H1 (cell line): ENCODE results near the gene CSNK1G2. TPM values are rescaled to one million over a fixed set of nuclear protein-coding genes. Genes with fewer than 3 reads are reported as not detected.

Experiments used
- CTCF ChIA-PET: fragments of 300-600 bp; sonication (Branson Sonifier 250); formaldehyde crosslinking; loops from one replicate; lab custom pipeline; 2021; ENCODE audit not compliant: partially characterized antibody; lab: Charles Lee
- POLR2A ChIA-PET: fragments of 300-600 bp; sonication (Branson Sonifier 250); formaldehyde crosslinking; loops from one replicate; lab custom pipeline; 2021; ENCODE audit warnings: inconsistent platforms; ENCODE audit not compliant: partially characterized antibody; lab: Charles Lee
- DNase-seq, 2 experiments: peaks; one replicate each; pipeline versions ENCODE4 v3.0.0 to v3.0.0-alpha.2; 2010 to 2022; ENCODE audit warnings: low spot score in 2 of 2, low read depth in 1 of 2, mixed read lengths in 1 of 2
- FAIRE-seq: peaks from 2 replicates; lab custom pipeline; 2011; peaks lifted over from hg19 to GRCh38; lab: Jason Lieb, UNC
- H2AFZ ChIP-seq: 2 replicates; pipeline ENCODE4 v1.8.1; 2012; ENCODE audit warnings: low read length, inconsistent platforms
- H2AK5ac ChIP-seq: 2 replicates; pipeline ENCODE4 v1.6.1; 2013; ENCODE audit warnings: low read depth, low read length
- H2BK120ac ChIP-seq: replicated peaks from 2 replicates; pipeline ENCODE3; 2013; ENCODE audit warnings: low read depth, low read length, inconsistent platforms
- H2BK12ac ChIP-seq: 2 replicates; pipeline ENCODE4 v1.6.1; 2013; ENCODE audit warnings: low read depth, low read length
- H2BK15ac ChIP-seq: 2 replicates; pipeline ENCODE4 v1.6.1; 2013; ENCODE audit warnings: low read length
- H2BK20ac ChIP-seq: 2 replicates; pipeline ENCODE4 v1.6.1; 2013; ENCODE audit warnings: low read length
- H2BK5ac ChIP-seq: 2 replicates; pipeline ENCODE4 v1.6.1; 2013; ENCODE audit warnings: low read depth, low read length
- H3K14ac ChIP-seq: 2 replicates; pipeline ENCODE4 v1.6.1; 2013; ENCODE audit warnings: inconsistent platforms; ENCODE audit not compliant: insufficient read length
- H3K18ac ChIP-seq: 2 replicates; pipeline ENCODE4 v1.6.1; 2013; ENCODE audit warnings: low read length; ENCODE audit errors: extremely low read depth
- H3K23ac ChIP-seq: 2 replicates; pipeline ENCODE4 v1.6.1; 2013; ENCODE audit warnings: inconsistent platforms; ENCODE audit not compliant: insufficient read length
- H3K23me2 ChIP-seq: 2 replicates; pipeline ENCODE4 v1.6.1; 2013; ENCODE audit warnings: low read depth, low read length
- H3K27ac ChIP-seq: 2 replicates; pipeline ENCODE4 v1.6.1; 2011; ENCODE audit warnings: low read depth, low read length, inconsistent platforms
- H3K27me3 ChIP-seq, 4 experiments: replicated peaks in 1 of 4; 1 replicate in 1 of 4; 2 replicates in 3 of 4; pipeline versions ENCODE4 v1.6.1 to v1.8.1; 2011 to 2013; ENCODE audit warnings: low read length in 3 of 4, mild to moderate bottlenecking in 3 of 4, inconsistent platforms in 2 of 4, mixed read lengths in 2 of 4, moderate library complexity in 1 of 4; ENCODE audit not compliant: control insufficient read depth in 3 of 4, insufficient read depth in 3 of 4; ENCODE audit errors: extremely low read depth in 1 of 4
- H3K36me3 ChIP-seq, 4 experiments: 2 replicates each; pipeline versions ENCODE4 v1.6.1 to v1.8.1; 2011 to 2013; ENCODE audit warnings: mild to moderate bottlenecking in 4 of 4, low read length in 3 of 4, moderate library complexity in 2 of 4, control low read depth in 1 of 4, inconsistent platforms in 1 of 4; ENCODE audit not compliant: insufficient read depth in 4 of 4, control insufficient read depth in 2 of 4
- H3K4ac ChIP-seq: replicated peaks from 2 replicates; pipeline ENCODE3; 2013; ENCODE audit warnings: low read length, low read depth, mixed read lengths, inconsistent platforms; ENCODE audit not compliant: insufficient read length
- H3K4me1 ChIP-seq, 4 experiments: replicated peaks in 1 of 4; 1 replicate in 1 of 4; 2 replicates in 3 of 4; pipeline versions ENCODE4 v1.6.1 to v1.8.1; 2011 to 2013; ENCODE audit warnings: low read length in 3 of 4, inconsistent platforms in 2 of 4, mixed read lengths in 1 of 4; ENCODE audit not compliant: insufficient read depth in 4 of 4, control insufficient read depth in 3 of 4
- H3K4me2 ChIP-seq, 2 experiments: 2 replicates each; pipeline versions ENCODE4 v1.6.1 to v1.8.1; 2011 to 2013; ENCODE audit warnings: low read depth in 2 of 2, low read length in 2 of 2, control low read depth in 1 of 2, inconsistent platforms in 1 of 2, mild to moderate bottlenecking in 1 of 2; ENCODE audit not compliant: insufficient read depth in 1 of 2
- H3K4me3 ChIP-seq, 4 experiments: fragments of 200-600, 300-600 bp in 1 of 4; sonication (generic), shearing (Covaris generic), sonication (Bioruptor Twin) in 1 of 4; 2 replicates each; pipeline versions ENCODE4 v1.5.1 to v1.8.1; 2011 to 2016; ENCODE audit warnings: low read length in 4 of 4, low read depth in 3 of 4, control low read depth in 2 of 4, inconsistent platforms in 2 of 4, mild to moderate bottlenecking in 2 of 4, mixed read lengths in 1 of 4, moderate library complexity in 1 of 4; ENCODE audit not compliant: insufficient read depth in 2 of 4; ENCODE audit errors: extremely low read depth in 1 of 4
- H3K56ac ChIP-seq: replicated peaks from 2 replicates; pipeline ENCODE3; 2013; ENCODE audit warnings: low read depth, mild to moderate bottlenecking, mixed read lengths, low read length, inconsistent platforms; ENCODE audit not compliant: insufficient read length
- H3K79me1 ChIP-seq: 2 replicates; pipeline ENCODE4 v1.6.1; 2013; ENCODE audit warnings: low read depth, low read length, control low read depth
- H3K79me2 ChIP-seq, 2 experiments: 2 replicates each; pipeline versions ENCODE4 v1.6.1 to v1.8.1; 2012 to 2013; ENCODE audit warnings: low read length in 2 of 2, mild to moderate bottlenecking in 2 of 2, inconsistent platforms in 1 of 2; ENCODE audit not compliant: insufficient read depth in 2 of 2, control insufficient read depth in 1 of 2
- H3K9ac ChIP-seq, 4 experiments: replicated peaks in 1 of 4; 1 replicate in 1 of 4; 2 replicates in 3 of 4; pipeline versions ENCODE4 v1.6.1 to v1.8.1; 2011 to 2013; ENCODE audit warnings: low read depth in 3 of 4, low read length in 3 of 4, control low read depth in 2 of 4, mild to moderate bottlenecking in 2 of 4, moderate library complexity in 2 of 4, inconsistent platforms in 1 of 4; ENCODE audit errors: extremely low read depth in 1 of 4
- H3K9me3 ChIP-seq, 2 experiments: 2 replicates each; pipeline versions ENCODE4 v1.6.1 to v1.8.1; 2012 to 2013; ENCODE audit warnings: mild to moderate bottlenecking in 2 of 2, moderate library complexity in 2 of 2, control low read depth in 1 of 2, inconsistent platforms in 1 of 2, low read depth in 1 of 2, low read length in 1 of 2, mixed read lengths in 1 of 2; ENCODE audit not compliant: insufficient read depth in 2 of 2
- H4K20me1 ChIP-seq, 2 experiments: replicated peaks in 1 of 2; 2 replicates each; pipeline versions ENCODE3 to v1.8.1; 2011 to 2013; ENCODE audit warnings: inconsistent platforms in 2 of 2, low read length in 2 of 2, mild to moderate bottlenecking in 1 of 2; ENCODE audit not compliant: insufficient read depth in 2 of 2, control insufficient read depth in 1 of 2
- H4K5ac ChIP-seq: 2 replicates; pipeline ENCODE4 v1.6.1; 2013; ENCODE audit warnings: low read length, low read depth, mixed read lengths, inconsistent platforms; ENCODE audit not compliant: insufficient read length
- H4K8ac ChIP-seq: 2 replicates; pipeline ENCODE4 v1.8.0; 2013; ENCODE audit warnings: mild to moderate bottlenecking, moderate library complexity, low read length, inconsistent platforms; ENCODE audit not compliant: insufficient read depth; ENCODE audit errors: extremely low read depth
- H4K91ac ChIP-seq: replicated peaks from 2 replicates; pipeline ENCODE3; 2013; ENCODE audit warnings: low read length, mixed read lengths, inconsistent platforms; ENCODE audit not compliant: insufficient read length
- ATF2 ChIP-seq: IDR thresholded peaks from 2 replicates; pipeline ENCODE4 v1.6.1; 2012; ENCODE audit warnings: low read length, inconsistent platforms
- ATF3 ChIP-seq: IDR thresholded peaks from 2 replicates; pipeline ENCODE4 v1.6.1; 2011; ENCODE audit warnings: low read depth, mild to moderate bottlenecking, low read length; ENCODE audit not compliant: insufficient read depth
- BACH1 ChIP-seq: IDR thresholded peaks from 2 replicates; pipeline ENCODE4 v1.6.1; 2012; ENCODE audit warnings: low read length, improper control_type of control experiment
- E2F6 ChIP-seq: IDR thresholded peaks from 2 replicates; pipeline ENCODE4 v1.6.1; 2012; ENCODE audit warnings: inconsistent platforms
- EGR1 ChIP-seq: IDR thresholded peaks from 2 replicates; pipeline ENCODE4 v1.6.1; 2011; ENCODE audit warnings: low read depth, low read length, borderline replicate concordance
- KDM1A ChIP-seq: fragments of 200-600, 300-600 bp; sonication (generic); IDR thresholded peaks from 2 replicates; pipeline ENCODE4 v1.7.1; 2016; ENCODE audit warnings: mild to moderate bottlenecking, low read length, borderline replicate concordance
- POLR2A ChIP-seq, 2 experiments: IDR thresholded peaks; 1 replicate in 1 of 2; 2 replicates in 1 of 2; pipeline ENCODE4 v1.6.1; 2011; ENCODE audit warnings: low read depth in 2 of 2, low read length in 2 of 2, mild to moderate bottlenecking in 2 of 2; ENCODE audit errors: control extremely low read depth in 1 of 2
- SIRT6 ChIP-seq: IDR thresholded peaks from one replicate; pipeline ENCODE4 v1.7.1; 2012; ENCODE audit warnings: low read length, inconsistent platforms
- SIX5 ChIP-seq: IDR thresholded peaks from 2 replicates; pipeline ENCODE4 v1.6.1; 2011; ENCODE audit warnings: mild to moderate bottlenecking, low read depth, low read length
- TAF1 ChIP-seq: IDR thresholded peaks from 2 replicates; pipeline ENCODE4 v1.6.1; 2011; ENCODE audit warnings: mild to moderate bottlenecking, low read depth, low read length
- TAF7 ChIP-seq: optimal IDR thresholded peaks from 2 replicates; pipeline ENCODE3; 2011; ENCODE audit warnings: low read depth, mild to moderate bottlenecking, inconsistent platforms, low read length, moderate library complexity, borderline replicate concordance
- TEAD4 ChIP-seq: IDR thresholded peaks from 2 replicates; pipeline ENCODE4 v1.6.1; 2012; ENCODE audit warnings: low read depth, low read length, inconsistent platforms, mixed read lengths
- WGBS, 2 experiments: shearing (Covaris generic) in 1 of 2; methylation state at CpG; one replicate each; pipeline versions ENCODE4 v1.1.6 to v1.1.7; 2013 to 2015; ENCODE audit warnings: low lambda C conversion rate in 2 of 2, mixed read lengths in 2 of 2, inconsistent platforms in 1 of 2, low coverage in 1 of 2, missing lambda C conversion rate in 1 of 2; ENCODE audit not compliant: insufficient replicate concordance in 2 of 2, insufficient coverage in 1 of 2, insufficient read length in 1 of 2; ENCODE audit errors: extremely low coverage in 1 of 2, missing lambda C conversion rate in 1 of 2; 5-methylcytosine and 5-hydroxymethylcytosine counted together
- polyA plus RNA-seq, 7 experiments: library from polyadenylated mRNA; depleted of rRNA in 3 of 7; stranded (reverse) in 5 of 7; unstranded in 2 of 7; fragments of >200 nt in 5 of 7; fragments of 200-250 nt in 2 of 7; gene quantifications; 1 replicate in 5 of 7; 2 replicates in 1 of 7; 4 replicates in 1 of 7; pipeline versions ENCODE4 v1.2.1 to v1.2.3, GENCODE V29; 2011 to 2013; ENCODE audit warnings: missing spikeins in 2 of 7, mixed read lengths in 2 of 7
- total RNA-seq: library from RNA; stranded (reverse); fragmentation: NEBNext Ultra II Directional; extraction: Animal tissue kit (Norgen Biotek cat#: 25700); gene quantifications from 2 replicates; pipeline ENCODE4 v1.2.1, GENCODE V29; 2021

CSNK1G2 gene
- total and polyA plus RNA-seq, 2 of the 8 experiments (the other 6 are each of a cell fraction or from before 2014, with no cell fraction given), result 99.5 to 130 TPM

GRCh38 chr19:1910177-1910576, 30.8 kb upstream of the CSNK1G2 start:
- no peak overlapping the region for H4K5ac ChIP-seq
- no peak overlapping the region for H3K14ac ChIP-seq
- H3K4me1 ChIP-seq, result peaks cover 0 to 6% (median 5%) of the 10 kb centered on the region in 4 experiments; a peak in 5 of 7 replicates
- FAIRE-seq (no peak), DNase-seq (no peak)
- CTCF ChIA-PET, result interaction anchor here (1.1 to 2.0 kb wide), 3 partner anchors 13 to 20 kb away, joined by 3 to 6 read pairs (median 5); no protein-coding TSS in a partner anchor
- H2BK5ac ChIP-seq, result no peak overlapping the region
- no peak overlapping the region for H2BK120ac ChIP-seq
- peaks cover 16 to 82% of the 10 kb centered on the region in 2 experiments; a peak in 3 of 4 replicates for H3K79me2 ChIP-seq
- no peak overlapping the region for H4K91ac ChIP-seq
- H2AK5ac ChIP-seq, result no peak overlapping the region
- no peaks in the 10 kb centered on the region for H3K9me3 ChIP-seq
- no peak overlapping the region for H2BK20ac ChIP-seq
- no peak overlapping the region for H4K8ac ChIP-seq
- no peak overlapping the region for H3K56ac ChIP-seq
- H3K23ac ChIP-seq, result no peak overlapping the region
- peaks cover 3% of the 10 kb centered on the region; the same call in 1 of the 2 replicates for H3K23me2 ChIP-seq
- no peak overlapping the region for H3K27ac ChIP-seq
- H2BK15ac ChIP-seq, result no peak overlapping the region
- no peak overlapping the region for H3K9ac ChIP-seq
- H3K36me3 ChIP-seq, result peaks cover 0 to 17% (median 9%) of the 10 kb centered on the region in 4 experiments; a peak in 3 of 8 replicates
- no peak overlapping the region for H3K18ac ChIP-seq
- no peak overlapping the region for H2BK12ac ChIP-seq
- no peak overlapping the region for H3K4ac ChIP-seq
- no peak overlapping the region for H3K4me3 ChIP-seq
- no peaks in the 10 kb centered on the region for H3K27me3 ChIP-seq
- 94% methylated on average over 10 of the region's 10 CpGs; no CpG with 5 or more reads in 1 of the 2 experiments for WGBS, 2 experiments
- H3K79me1 ChIP-seq, result peaks cover 31% of the 10 kb centered on the region
- H4K20me1 ChIP-seq, result peaks cover 16 to 41% of the 10 kb centered on the region in 2 experiments
- no peak overlapping the region for H3K4me2 ChIP-seq
- POLR2A ChIA-PET, result interaction anchor here (0.9 kb wide), 1 partner anchor 18 kb away, joined by 5 read pairs; no protein-coding TSS in a partner anchor
- no peak overlapping the region for H2AFZ ChIP-seq
- TF ChIP-seq ATF3, result no peak
- no peak for TF ChIP-seq ATF2
- TF ChIP-seq EGR1, result no peak
- no peak for TF ChIP-seq TEAD4
- no peak for TF ChIP-seq BACH1
- TF ChIP-seq SIX5, result no peak
- no peak for TF ChIP-seq POLR2A (IDR thresholded peaks at IDR 0.05; ENCODE audit: control extremely low read depth in 1 of 2, low read depth in 2 of 2, low read length in 2 of 2)
- TF ChIP-seq TAF1, result no peak
- no peak for TF ChIP-seq SIRT6
- TF ChIP-seq E2F6, result no peak
- no peak for TF ChIP-seq KDM1A
- no peak for TF ChIP-seq TAF7
